Liver (tissue), 9 donors: Measurements from ENCODE around the gene MOXD1. TPM values are rescaled to one million over a fixed set of nuclear protein-coding genes. Genes with fewer than 3 reads are reported as not detected.

Experiments used
- DNase-seq: peaks from one replicate; pipeline ENCODE4 v3.0.0-alpha.2; 2017; ENCODE audit warnings: low spot score
- H3K27ac ChIP-seq, 2 donors: one replicate each; pipeline ENCODE4 v1.7.0; 2013; ENCODE audit warnings: inconsistent platforms in 2 of 2, low read length in 2 of 2, control low read depth in 1 of 2, low read depth in 1 of 2, mild to moderate bottlenecking in 1 of 2
- H3K27me3 ChIP-seq, 4 donors: one replicate each; pipeline versions ENCODE4 v1.6.1 to v1.7.0; 2013; ENCODE audit warnings: low read length in 3 of 4, inconsistent platforms in 1 of 4, mild to moderate bottlenecking in 1 of 4, moderate library complexity in 1 of 4; ENCODE audit not compliant: control insufficient read depth in 4 of 4, insufficient read depth in 4 of 4
- H3K36me3 ChIP-seq, 4 donors: one replicate each; pipeline versions ENCODE4 v1.6.1 to v1.7.0; 2013; ENCODE audit warnings: low read length in 3 of 4, mild to moderate bottlenecking in 3 of 4, low read depth in 1 of 4, moderate library complexity in 1 of 4; ENCODE audit not compliant: control insufficient read depth in 4 of 4, insufficient read depth in 3 of 4
- H3K4me1 ChIP-seq, 4 donors: one replicate each; pipeline versions ENCODE4 v1.6.1 to v1.7.0; 2013; ENCODE audit warnings: low read length in 3 of 4, mild to moderate bottlenecking in 3 of 4, moderate library complexity in 1 of 4; ENCODE audit not compliant: control insufficient read depth in 4 of 4, insufficient read depth in 4 of 4
- H3K4me3 ChIP-seq, 3 donors: one replicate each; pipeline versions ENCODE4 v1.6.1 to v1.7.0; 2013; ENCODE audit warnings: low read length in 3 of 3, control low read depth in 1 of 3, low read depth in 1 of 3, mild to moderate bottlenecking in 1 of 3
- H3K9ac ChIP-seq, 2 donors: one replicate each; pipeline ENCODE4 v1.7.0; 2013; ENCODE audit warnings: low read length in 2 of 2, mild to moderate bottlenecking in 2 of 2, moderate library complexity in 2 of 2, control low read depth in 1 of 2, low read depth in 1 of 2
- H3K9me3 ChIP-seq, 4 donors: one replicate each; pipeline versions ENCODE4 v1.6.1 to v1.7.0; 2013; ENCODE audit warnings: low read length in 3 of 4; ENCODE audit not compliant: control insufficient read depth in 4 of 4
- EGR1 ChIP-seq, 2 donors: IDR thresholded peaks; 2 replicates each; pipeline ENCODE4 v1.6.1; 2016 to 2018; ENCODE audit warnings: antibody characterized with exemption in 2 of 2, low read depth in 2 of 2
- FOXA1 ChIP-seq: IDR thresholded peaks from 2 replicates; pipeline ENCODE4 v1.6.1; 2016; ENCODE audit warnings: antibody characterized with exemption
- GABPA ChIP-seq, 2 donors: IDR thresholded peaks in 1 of 2; conservative IDR thresholded peaks in 1 of 2; 2 replicates each; pipeline ENCODE4 v1.6.1; 2016; ENCODE audit warnings: antibody characterized with exemption in 2 of 2, mild to moderate bottlenecking in 1 of 2, moderate library complexity in 1 of 2
- HNF4A ChIP-seq, 2 donors: conservative IDR thresholded peaks; 2 replicates each; pipeline ENCODE4 v1.6.1; 2016; ENCODE audit warnings: antibody characterized with exemption in 2 of 2, mild to moderate bottlenecking in 2 of 2
- HNF4G ChIP-seq: IDR thresholded peaks from 2 replicates; pipeline ENCODE4 v1.6.1; 2016; ENCODE audit warnings: antibody characterized with exemption
- JUND ChIP-seq, 2 donors: IDR thresholded peaks; 2 replicates each; pipeline ENCODE4 v1.6.1; 2016; ENCODE audit warnings: antibody characterized with exemption in 2 of 2
- NR2F2 ChIP-seq: IDR thresholded peaks from 2 replicates; pipeline ENCODE4 v1.6.1; 2016; ENCODE audit warnings: antibody characterized with exemption
- RXRA ChIP-seq, 2 donors: IDR thresholded peaks; 2 replicates each; pipeline ENCODE4 v1.6.1; 2017 to 2018; ENCODE audit warnings: antibody characterized with exemption in 2 of 2, mild to moderate bottlenecking in 1 of 2
- SP1 ChIP-seq: IDR thresholded peaks from 2 replicates; pipeline ENCODE4 v1.6.1; 2018; ENCODE audit warnings: antibody characterized with exemption, mild to moderate bottlenecking
- TAF1 ChIP-seq: conservative IDR thresholded peaks from 2 replicates; pipeline ENCODE4 v1.6.1; 2016; ENCODE audit warnings: antibody characterized with exemption, mild to moderate bottlenecking
- YY1 ChIP-seq: IDR thresholded peaks from 2 replicates; pipeline ENCODE4 v1.6.1; 2016; ENCODE audit warnings: antibody characterized with exemption, mild to moderate bottlenecking
- WGBS: extraction: QIAGEN DNeasy Blood & Tissue Kit; methylation state at CpG from one replicate; pipeline ENCODE4 v1.1.7; 2013; 5-methylcytosine and 5-hydroxymethylcytosine counted together
- polyA plus RNA-seq, 2 donors: library from polyadenylated mRNA; stranded (reverse) in 1 of 2; unstranded in 1 of 2; fragments of 200-250 nt in 1 of 2; fragments of >200 nt in 1 of 2; fragmentation: Nextera tagmentation in 1 of 2; extraction: Ambion mirVana in 1 of 2; gene quantifications; one replicate each; pipeline versions ENCODE4 v1.2.1 to v1.2.3, GENCODE V29; 2013 to 2015
- total RNA-seq, 2 donors: library from RNA; depleted of rRNA; stranded (reverse); fragments of >200 nt; gene quantifications; one replicate each; pipeline ENCODE4 v1.2.3, GENCODE V29; 2014
- TF ChIP-seq, protein P1 (sequence below): IDR thresholded peaks from 2 replicates; pipeline ENCODE4 v1.6.1; 2016; ENCODE audit warnings: antibody characterized with exemption
- TF ChIP-seq, protein P2 (sequence below): fragments of 150-350 bp; IDR thresholded peaks from 2 replicates; pipeline ENCODE4 v1.5.1; 2017; ENCODE audit warnings: improper control_type of control experiment, low read depth, low read length; ENCODE audit not compliant: missing input control
- TF ChIP-seq, protein P3 (sequence below): IDR thresholded peaks from 2 replicates; pipeline ENCODE4 v1.6.1; 2016; ENCODE audit warnings: antibody characterized with exemption, mild to moderate bottlenecking
- TF ChIP-seq, protein P4 (sequence below): IDR thresholded peaks from 2 replicates; pipeline ENCODE4 v1.6.1; 2016; ENCODE audit warnings: antibody characterized with exemption
- TF ChIP-seq, protein P5 (sequence below): IDR thresholded peaks from 2 replicates; pipeline ENCODE4 v1.6.1; 2016; ENCODE audit warnings: antibody characterized with exemption
- donor health status: healthy.
- donor health status: healthy.
- donor health status: healthy.
- donor health status: healthy.
- donor health status: healthy.

Gene MOXD1
- total and polyA plus RNA-seq, 4 donors, result 0.14 to 0.48 (median 0.24) TPM

DNA sequence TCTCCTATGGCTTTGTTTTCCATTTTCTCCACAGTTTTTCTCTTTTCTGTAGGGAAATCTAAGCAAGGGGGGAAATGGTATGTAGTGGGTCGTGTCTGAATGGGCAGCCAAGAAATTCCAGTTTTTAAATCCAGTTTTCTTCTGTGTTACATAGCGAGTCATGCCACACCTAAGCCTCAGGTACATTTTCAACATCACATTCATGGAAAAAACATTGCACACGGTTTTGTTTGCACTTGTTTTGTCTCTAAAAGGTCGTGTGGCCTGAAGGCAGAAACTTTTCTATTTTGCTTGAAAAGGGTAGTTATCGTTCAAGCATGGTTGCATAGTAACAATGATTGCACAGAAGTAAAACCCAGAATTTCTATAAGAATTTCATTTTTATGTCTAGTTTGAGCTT, 70.5 kb downstream of the MOXD1 start:
- H3K27ac ChIP-seq, result no peak overlapping the region
- peaks cover 0 to 13% (median 5%) of the 10 kb centered on the region in 4 donors for H3K4me1 ChIP-seq
- no peak overlapping the region for H3K4me3 ChIP-seq
- no peaks in the 10 kb centered on the region for H3K27me3 ChIP-seq
- no peak for DNase-seq
- no peak for TF ChIP-seq GABPA (IDR thresholded peaks at IDR 0.05 in 1 of 2, conservative IDR thresholded peaks at IDR 0.05 in 1 of 2)
- no peak for TF ChIP-seq RXRA (IDR thresholded peaks at IDR 0.05)
- no peak for TF ChIP-seq YY1
- no peak for TF ChIP-seq EGR1 (IDR thresholded peaks at IDR 0.05; ENCODE audit: low read depth in 2 of 2)
- no peak for TF ChIP-seq JUND (IDR thresholded peaks at IDR 0.05)
- no peak for TF ChIP-seq HNF4A (conservative IDR thresholded peaks at IDR 0.05)
- TF ChIP-seq FOXA1, result no peak
- TF ChIP-seq, protein P1, sequence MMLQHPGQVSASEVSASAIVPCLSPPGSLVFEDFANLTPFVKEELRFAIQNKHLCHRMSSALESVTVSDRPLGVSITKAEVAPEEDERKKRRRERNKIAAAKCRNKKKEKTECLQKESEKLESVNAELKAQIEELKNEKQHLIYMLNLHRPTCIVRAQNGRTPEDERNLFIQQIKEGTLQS, result no peak
- TF ChIP-seq HNF4G, result no peak
- TF ChIP-seq, protein P2, sequence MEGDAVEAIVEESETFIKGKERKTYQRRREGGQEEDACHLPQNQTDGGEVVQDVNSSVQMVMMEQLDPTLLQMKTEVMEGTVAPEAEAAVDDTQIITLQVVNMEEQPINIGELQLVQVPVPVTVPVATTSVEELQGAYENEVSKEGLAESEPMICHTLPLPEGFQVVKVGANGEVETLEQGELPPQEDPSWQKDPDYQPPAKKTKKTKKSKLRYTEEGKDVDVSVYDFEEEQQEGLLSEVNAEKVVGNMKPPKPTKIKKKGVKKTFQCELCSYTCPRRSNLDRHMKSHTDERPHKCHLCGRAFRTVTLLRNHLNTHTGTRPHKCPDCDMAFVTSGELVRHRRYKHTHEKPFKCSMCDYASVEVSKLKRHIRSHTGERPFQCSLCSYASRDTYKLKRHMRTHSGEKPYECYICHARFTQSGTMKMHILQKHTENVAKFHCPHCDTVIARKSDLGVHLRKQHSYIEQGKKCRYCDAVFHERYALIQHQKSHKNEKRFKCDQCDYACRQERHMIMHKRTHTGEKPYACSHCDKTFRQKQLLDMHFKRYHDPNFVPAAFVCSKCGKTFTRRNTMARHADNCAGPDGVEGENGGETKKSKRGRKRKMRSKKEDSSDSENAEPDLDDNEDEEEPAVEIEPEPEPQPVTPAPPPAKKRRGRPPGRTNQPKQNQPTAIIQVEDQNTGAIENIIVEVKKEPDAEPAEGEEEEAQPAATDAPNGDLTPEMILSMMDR, result no peak
- no peak for TF ChIP-seq SP1
- no peaks in the 10 kb centered on the region for H3K9me3 ChIP-seq
- no peaks in the 10 kb centered on the region for H3K36me3 ChIP-seq
- 69% methylated on average over 5 of the region's 5 CpGs for WGBS
- H3K9ac ChIP-seq, result no peak overlapping the region

DNA sequence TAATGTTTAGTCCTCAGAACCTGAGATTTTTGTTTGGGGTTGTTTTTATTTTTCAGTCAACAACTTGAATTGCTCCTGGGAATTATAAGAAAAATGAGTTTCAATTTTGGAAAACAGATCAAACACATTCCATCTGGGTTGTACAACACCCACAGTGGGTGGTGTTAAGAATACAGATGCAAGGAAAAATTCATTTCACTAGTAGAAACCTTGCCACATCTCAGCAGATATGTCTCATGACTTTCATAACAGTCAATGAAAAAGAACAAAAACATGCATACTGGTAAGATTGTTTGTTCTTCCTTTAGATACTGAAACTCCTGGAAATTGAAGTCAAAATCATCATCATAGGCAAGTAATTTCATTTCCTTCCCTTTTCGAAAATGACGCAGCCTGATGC, 78.9 kb downstream of the MOXD1 start:
- TF ChIP-seq, protein P3, sequence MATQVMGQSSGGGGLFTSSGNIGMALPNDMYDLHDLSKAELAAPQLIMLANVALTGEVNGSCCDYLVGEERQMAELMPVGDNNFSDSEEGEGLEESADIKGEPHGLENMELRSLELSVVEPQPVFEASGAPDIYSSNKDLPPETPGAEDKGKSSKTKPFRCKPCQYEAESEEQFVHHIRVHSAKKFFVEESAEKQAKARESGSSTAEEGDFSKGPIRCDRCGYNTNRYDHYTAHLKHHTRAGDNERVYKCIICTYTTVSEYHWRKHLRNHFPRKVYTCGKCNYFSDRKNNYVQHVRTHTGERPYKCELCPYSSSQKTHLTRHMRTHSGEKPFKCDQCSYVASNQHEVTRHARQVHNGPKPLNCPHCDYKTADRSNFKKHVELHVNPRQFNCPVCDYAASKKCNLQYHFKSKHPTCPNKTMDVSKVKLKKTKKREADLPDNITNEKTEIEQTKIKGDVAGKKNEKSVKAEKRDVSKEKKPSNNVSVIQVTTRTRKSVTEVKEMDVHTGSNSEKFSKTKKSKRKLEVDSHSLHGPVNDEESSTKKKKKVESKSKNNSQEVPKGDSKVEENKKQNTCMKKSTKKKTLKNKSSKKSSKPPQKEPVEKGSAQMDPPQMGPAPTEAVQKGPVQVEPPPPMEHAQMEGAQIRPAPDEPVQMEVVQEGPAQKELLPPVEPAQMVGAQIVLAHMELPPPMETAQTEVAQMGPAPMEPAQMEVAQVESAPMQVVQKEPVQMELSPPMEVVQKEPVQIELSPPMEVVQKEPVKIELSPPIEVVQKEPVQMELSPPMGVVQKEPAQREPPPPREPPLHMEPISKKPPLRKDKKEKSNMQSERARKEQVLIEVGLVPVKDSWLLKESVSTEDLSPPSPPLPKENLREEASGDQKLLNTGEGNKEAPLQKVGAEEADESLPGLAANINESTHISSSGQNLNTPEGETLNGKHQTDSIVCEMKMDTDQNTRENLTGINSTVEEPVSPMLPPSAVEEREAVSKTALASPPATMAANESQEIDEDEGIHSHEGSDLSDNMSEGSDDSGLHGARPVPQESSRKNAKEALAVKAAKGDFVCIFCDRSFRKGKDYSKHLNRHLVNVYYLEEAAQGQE, result no peak
- TF ChIP-seq HNF4A (conservative IDR thresholded peaks at IDR 0.05) (no peak), TAF1 (no peak), NR2F2 (no peak), HNF4G (no peak), GABPA (IDR thresholded peaks at IDR 0.05 in 1 of 2, conservative IDR thresholded peaks at IDR 0.05 in 1 of 2) (no peak), EGR1 (IDR thresholded peaks at IDR 0.05; ENCODE audit: low read depth in 2 of 2) (no peak), JUND (IDR thresholded peaks at IDR 0.05) (no peak), SP1 (no peak), FOXA1 (no peak), RXRA (IDR thresholded peaks at IDR 0.05) (no peak), YY1 (no peak)
- TF ChIP-seq, protein P1, result no peak
- TF ChIP-seq, protein P2, result no peak
- TF ChIP-seq, protein P4, sequence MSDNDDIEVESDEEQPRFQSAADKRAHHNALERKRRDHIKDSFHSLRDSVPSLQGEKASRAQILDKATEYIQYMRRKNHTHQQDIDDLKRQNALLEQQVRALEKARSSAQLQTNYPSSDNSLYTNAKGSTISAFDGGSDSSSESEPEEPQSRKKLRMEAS, result no peak
- TF ChIP-seq, protein P5, sequence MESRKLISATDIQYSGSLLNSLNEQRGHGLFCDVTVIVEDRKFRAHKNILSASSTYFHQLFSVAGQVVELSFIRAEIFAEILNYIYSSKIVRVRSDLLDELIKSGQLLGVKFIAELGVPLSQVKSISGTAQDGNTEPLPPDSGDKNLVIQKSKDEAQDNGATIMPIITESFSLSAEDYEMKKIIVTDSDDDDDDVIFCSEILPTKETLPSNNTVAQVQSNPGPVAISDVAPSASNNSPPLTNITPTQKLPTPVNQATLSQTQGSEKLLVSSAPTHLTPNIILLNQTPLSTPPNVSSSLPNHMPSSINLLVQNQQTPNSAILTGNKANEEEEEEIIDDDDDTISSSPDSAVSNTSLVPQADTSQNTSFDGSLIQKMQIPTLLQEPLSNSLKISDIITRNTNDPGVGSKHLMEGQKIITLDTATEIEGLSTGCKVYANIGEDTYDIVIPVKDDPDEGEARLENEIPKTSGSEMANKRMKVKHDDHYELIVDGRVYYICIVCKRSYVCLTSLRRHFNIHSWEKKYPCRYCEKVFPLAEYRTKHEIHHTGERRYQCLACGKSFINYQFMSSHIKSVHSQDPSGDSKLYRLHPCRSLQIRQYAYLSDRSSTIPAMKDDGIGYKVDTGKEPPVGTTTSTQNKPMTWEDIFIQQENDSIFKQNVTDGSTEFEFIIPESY, result no peak
- no peak overlapping the region for H3K27ac ChIP-seq
- no peak overlapping the region for H3K4me3 ChIP-seq
- no peaks in the 10 kb centered on the region for H3K36me3 ChIP-seq
- WGBS, result 79% methylated on average over 2 of the region's 2 CpGs
- H3K9me3 ChIP-seq, result peaks cover 0 to 7% (median under 1%) of the 10 kb centered on the region in 4 donors
- H3K9ac ChIP-seq, result no peak overlapping the region
- H3K27me3 ChIP-seq, result no peaks in the 10 kb centered on the region
- DNase-seq, result no peak
- no peaks in the 10 kb centered on the region for H3K4me1 ChIP-seq
